OCI-LY1 (cell line): Measurements from ENCODE around the gene PRKCE.

Source experiments
- H2AFZ ChIP-seq: fragments of 200-600 bp; sonication (generic), shearing (Covaris generic); 2 replicates; pipeline ENCODE4 v1.6.0; 2014; ENCODE audit warnings: antibody characterized with exemption, mild to moderate bottlenecking, low read length
- H3F3A ChIP-seq: fragments of 200-600 bp; sonication (generic), shearing (Covaris generic); 2 replicates; pipeline ENCODE4 v1.6.0; 2014; ENCODE audit warnings: mild to moderate bottlenecking, antibody characterized with exemption, low read length, moderate library complexity; ENCODE audit not compliant: insufficient read depth
- H3K27ac ChIP-seq: fragments of 200-600 bp; sonication (generic); 2 replicates; pipeline ENCODE4 v1.5.1; 2014; ENCODE audit warnings: low read length, mixed run types, mild to moderate bottlenecking, low read depth; ENCODE audit not compliant: poor library complexity, severe bottlenecking
- H3K27me3 ChIP-seq: fragments of 200-600 bp; sonication (generic); 2 replicates; pipeline ENCODE4 v1.6.0; 2014; ENCODE audit warnings: antibody characterized with exemption, mild to moderate bottlenecking, low read length, moderate library complexity; ENCODE audit not compliant: insufficient read depth
- H3K36me3 ChIP-seq: fragments of 200-600 bp; sonication (generic); 2 replicates; pipeline ENCODE4 v1.6.1; 2014; ENCODE audit warnings: mild to moderate bottlenecking, antibody characterized with exemption, low read length, moderate library complexity, mixed read lengths; ENCODE audit not compliant: insufficient read depth
- H3K4me1 ChIP-seq: fragments of 200-600 bp; sonication (generic); 2 replicates; pipeline ENCODE4 v1.5.1; 2014; ENCODE audit warnings: mild to moderate bottlenecking, low read length, moderate library complexity; ENCODE audit not compliant: insufficient read depth, severe bottlenecking
- H3K4me2 ChIP-seq: fragments of 200-600 bp; sonication (generic), shearing (Covaris generic); 2 replicates; pipeline ENCODE4 v1.6.1; 2014; ENCODE audit warnings: low read length
- H3K4me3 ChIP-seq: fragments of 200-600 bp; sonication (generic); 2 replicates; pipeline ENCODE4 v1.5.1; 2014; ENCODE audit warnings: low read length, low read depth, mild to moderate bottlenecking, mixed read lengths; ENCODE audit not compliant: poor library complexity, severe bottlenecking
- H3K79me2 ChIP-seq: fragments of 200-600 bp; shearing (Covaris generic); 2 replicates; pipeline ENCODE4 v1.6.1; 2016; ENCODE audit warnings: mixed run types, low read length, mixed read lengths; ENCODE audit not compliant: insufficient read depth
- H3K9ac ChIP-seq: fragments of 200-600 bp; sonication (generic), shearing (Covaris generic); 2 replicates; pipeline ENCODE4 v1.6.1; 2014; ENCODE audit warnings: mild to moderate bottlenecking, low read length, mixed read lengths
- H3K9me2 ChIP-seq: fragments of 200-600 bp; sonication (generic), shearing (Covaris generic); 2 replicates; pipeline ENCODE4 v1.6.1; 2014; ENCODE audit warnings: low read depth, mild to moderate bottlenecking, low read length, mixed read lengths
- H3K9me3 ChIP-seq: fragments of 200-600 bp; shearing (Covaris generic); 2 replicates; pipeline ENCODE4 v1.6.1; 2014; ENCODE audit warnings: low read length, mixed read lengths
- H4K20me1 ChIP-seq: fragments of 200-600 bp; sonication (generic), shearing (Covaris generic); 2 replicates; pipeline ENCODE4 v1.6.0; 2016; ENCODE audit warnings: mild to moderate bottlenecking, low read length; ENCODE audit not compliant: insufficient read depth
- CTCF ChIP-seq: fragments of 200-600 bp; sonication (generic), shearing (Covaris generic); IDR thresholded peaks from 2 replicates; pipeline ENCODE4 v1.5.1; 2017; ENCODE audit warnings: mild to moderate bottlenecking, antibody characterized with exemption, low read length, moderate library complexity, mixed read lengths
- EZH2 ChIP-seq: fragments of 200-600 bp; sonication (generic), shearing (Covaris generic); IDR thresholded peaks from 2 replicates; pipeline ENCODE4 v1.8.0; 2017; ENCODE audit warnings: borderline replicate concordance, mixed run types, mild to moderate bottlenecking, antibody characterized with exemption, low read length, moderate library complexity, mixed read lengths

The PRKCE gene

GRCh38 chr2:45849491-45850283 is 198.2 kb downstream of the PRKCE start:
- H3K9me2 ChIP-seq, result no peaks in the 10 kb centered on the region
- peaks cover 12% of the 10 kb centered on the region for H3K4me1 ChIP-seq
- no peaks in the 10 kb centered on the region for H3K9me3 ChIP-seq
- no peaks in the 10 kb centered on the region for H3F3A ChIP-seq
- H3K4me2 ChIP-seq, result no peak overlapping the region
- peaks cover 18% of the 10 kb centered on the region for H3K36me3 ChIP-seq
- no peaks in the 10 kb centered on the region for H4K20me1 ChIP-seq
- no peak overlapping the region for H3K27ac ChIP-seq
- TF ChIP-seq CTCF (no peak), EZH2 (no peak)
- no peak overlapping the region for H3K4me3 ChIP-seq
- no peak overlapping the region for H3K9ac ChIP-seq
- H2AFZ ChIP-seq, result no peak overlapping the region
- H3K79me2 ChIP-seq, result no peaks in the 10 kb centered on the region
- H3K27me3 ChIP-seq, result no peaks in the 10 kb centered on the region

- no peaks in the 10 kb centered on the region for H3K9me2 ChIP-seq
- H4K20me1 ChIP-seq, result no peaks in the 10 kb centered on the region
- no peaks in the 10 kb centered on the region for H3F3A ChIP-seq
- no peak overlapping the region for H3K4me3 ChIP-seq
- TF ChIP-seq CTCF, result no peak
- TF ChIP-seq EZH2, result no peak
- H3K9me3 ChIP-seq, result no peaks in the 10 kb centered on the region
- H3K9ac ChIP-seq, result no peak overlapping the region
- H3K79me2 ChIP-seq, result no peaks in the 10 kb centered on the region
- H3K27ac ChIP-seq, result no peak overlapping the region
- H3K4me1 ChIP-seq, result peaks cover 5% of the 10 kb centered on the region
- peaks cover 16% of the 10 kb centered on the region for H3K36me3 ChIP-seq
- no peak overlapping the region for H2AFZ ChIP-seq
- H3K27me3 ChIP-seq, result no peaks in the 10 kb centered on the region
- no peak overlapping the region for H3K4me2 ChIP-seq
These were observed 199.1 kb downstream of the PRKCE start for GRCh38 chr2:45850558-45850957.

GRCh38 chr2:45851111-45851510 is 199.6 kb downstream of the PRKCE start:
- peaks cover 5% of the 10 kb centered on the region for H3K4me1 ChIP-seq
- no peaks in the 10 kb centered on the region for H3K9me2 ChIP-seq
- H3F3A ChIP-seq, result no peaks in the 10 kb centered on the region
- no peak overlapping the region for H2AFZ ChIP-seq
- H3K27ac ChIP-seq, result no peak overlapping the region
- no peaks in the 10 kb centered on the region for H3K79me2 ChIP-seq
- H3K36me3 ChIP-seq, result peaks cover 11% of the 10 kb centered on the region
- no peak overlapping the region for H3K9ac ChIP-seq
- H3K4me2 ChIP-seq, result no peak overlapping the region
- no peaks in the 10 kb centered on the region for H3K27me3 ChIP-seq
- no peak for TF ChIP-seq CTCF
- no peak for TF ChIP-seq EZH2
- no peaks in the 10 kb centered on the region for H4K20me1 ChIP-seq
- no peak overlapping the region for H3K4me3 ChIP-seq
- H3K9me3 ChIP-seq, result no peaks in the 10 kb centered on the region
